ENCODE data around the gene KCTD17. TPM values are rescaled to one million over a fixed set of nuclear protein-coding genes. Genes with fewer than 3 reads are reported as not detected.
A peak's percentile ranks its signal among the peaks of the same experiment; 100 is the strongest.

The KCTD17 gene
- total and polyA plus RNA-seq, 2 of the 13 experiments (the other 11 are each of a cell fraction or from before 2014, with no cell fraction given): 5.3 to 11.7 TPM

GRCh38 chr22:37010976-37011375, 40.6 kb upstream of the KCTD17 start (continued):
- TF ChIP-seq FOXP4 (CRISPR knock-in tag; IDR thresholded peaks at IDR 0.05) (no peak), TGIF2 (CRISPR knock-in tag; IDR thresholded peaks at IDR 0.05) (no peak), SRSF4 (IDR thresholded peaks at IDR 0.05; ENCODE audit: low read depth, low read length, poor library complexity, severe bottlenecking) (no peak), EED (CRISPR knock-in tag; IDR thresholded peaks at IDR 0.05) (no peak), NFE2L2 (IDR thresholded peaks at IDR 0.05; ENCODE audit: low read length) (no peak), REPIN1 (CRISPR knock-in tag; IDR thresholded peaks at IDR 0.05; ENCODE audit: borderline replicate concordance, low read depth) (0 out of 2 replicates have a peak, but pooled peaks have one; percentile 26), GATAD2A (CRISPR knock-in tag; IDR thresholded peaks at IDR 0.05) (no peak), FOXC1 (CRISPR knock-in tag; IDR thresholded peaks at IDR 0.05; ENCODE audit: borderline replicate concordance) (no peak), HNF4A (CRISPR knock-in tag; IDR thresholded peaks at IDR 0.05) (no peak)

- ChIA-PET CTCF (ENCODE audit: low intra/inter-chr PET ratio, low total read pairs) (no interaction called here), POLR2A (interaction anchor here (11.4 kb wide), 1 partner anchor 32 kb away, joined by 141 read pairs; no protein-coding TSS in a partner anchor)
- H3K4me1 ChIP-seq (ENCODE audit: insufficient read depth, low read length): peaks cover 29% of the 10 kb centered on the region
- ATAC-seq: no peak
- H3K9me3 ChIP-seq (ENCODE audit: low read length): no peaks in the 10 kb centered on the region
- H3K27me3 ChIP-seq (ENCODE audit: control insufficient read depth in 1 of 2, insufficient read depth in 2 of 2, low read length in 2 of 2): no peaks in the 10 kb centered on the region; a peak in 1 of 5 replicates
- BruUV-seq (replicated peaks): no TSS peak
- H3K79me2 ChIP-seq (ENCODE audit: insufficient read depth, low read length): peaks cover under 1% of the 10 kb centered on the region
- no peak for FAIRE-seq
- no peak overlapping the region for H3K4me2 ChIP-seq (ENCODE audit: low read depth, low read length)
- H4K20me1 ChIP-seq (ENCODE audit: insufficient read depth, low read length): peaks cover 15% of the 10 kb centered on the region
- no peak overlapping the region for H2AFZ ChIP-seq (ENCODE audit: low read length)
- in situ Hi-C loops (cut with HindIII; ENCODE audit: extremely low pct_ligation_motif_present, low pct_unique_long_range_greater_than_20kb) (no loop called here), intact Hi-C loops (cut with micrococcal nuclease; ENCODE audit: unreplicated experiment) (no loop called here)
- peaks cover 1 to 4% of the 10 kb centered on the region in 2 experiments; a peak in 1 of 5 replicates for H3K36me3 ChIP-seq (replicated peaks in 1 of 2; ENCODE audit: control insufficient read depth in 1 of 2, insufficient read depth in 2 of 2, low read length in 2 of 2)
- no peak overlapping the region for H3K9ac ChIP-seq (ENCODE audit: insufficient read depth, low read depth, low read length)
- 97% methylated on average over 3 of the region's 3 CpGs for WGBS (ENCODE audit: low lambda C conversion rate)
- H3K4me3 ChIP-seq (replicated peaks in 1 of 3; ENCODE audit: insufficient read depth in 1 of 3, low read depth in 2 of 3, low read length in 3 of 3): no peak overlapping the region
- no peak for DNase-seq (ENCODE audit: low spot score)
- no peak overlapping the region for H3K27ac ChIP-seq (ENCODE audit: extremely low read length, insufficient read depth, low read length)
- TF ChIP-seq POLR2G (IDR thresholded peaks at IDR 0.05; ENCODE audit: low read depth, low read length) (peak; percentile 42; the same call in 1 of the 2 replicates), ZNF629 (CRISPR knock-in tag; conservative IDR thresholded peaks at IDR 0.05) (peak; percentile 97), POLR2A (IDR thresholded peaks at IDR 0.05; ENCODE audit: insufficient read depth in 1 of 2, low read depth in 2 of 2, low read length in 2 of 2) (peak in 1 of 2 experiments; percentile 20; a peak in 1 of 4 replicates), NFYB (CRISPR knock-in tag; IDR thresholded peaks at IDR 0.05) (no peak), ZMYM3 (CRISPR knock-in tag; IDR thresholded peaks at IDR 0.05) (peak; percentile 67; the same call in 1 of the 2 replicates), TAF1 (CRISPR knock-in tag; IDR thresholded peaks at IDR 0.05) (no peak), ZNF460 (CRISPR knock-in tag; IDR thresholded peaks at IDR 0.05; ENCODE audit: borderline replicate concordance) (no peak), ESRRA (CRISPR knock-in tag; IDR thresholded peaks at IDR 0.05; ENCODE audit: low read depth) (no peak), NFE2 (CRISPR knock-in tag; IDR thresholded peaks at IDR 0.05) (no peak), CHD4 (IDR thresholded peaks at IDR 0.05; ENCODE audit: borderline replicate concordance, low read length) (0 out of 2 replicates have a peak, but pooled peaks have one; percentile 41), ZNF616 (CRISPR knock-in tag; IDR thresholded peaks at IDR 0.05; ENCODE audit: low read depth) (no peak), SNRNP70 (IDR thresholded peaks at IDR 0.05; ENCODE audit: low read depth, low read length) (no peak), CREBL2 (CRISPR knock-in tag; IDR thresholded peaks at IDR 0.05; ENCODE audit: borderline replicate concordance) (no peak), MED13 (CRISPR knock-in tag; IDR thresholded peaks at IDR 0.05) (no peak), KMT2A (CRISPR knock-in tag; IDR thresholded peaks at IDR 0.05) (no peak), ZNF577 (CRISPR knock-in tag; IDR thresholded peaks at IDR 0.05; ENCODE audit: borderline replicate concordance, low read depth) (no peak), ZNF317 (CRISPR knock-in tag; IDR thresholded peaks at IDR 0.05) (no peak)
Observed at GRCh38 chr22:37011472-37011871, 40.1 kb upstream of the KCTD17 start.
